ENCODE data around the gene RNF10. TPM values are rescaled to one million over a fixed set of nuclear protein-coding genes. Genes with fewer than 3 reads are reported as not detected.

Gene RNF10
- total RNA-seq, 1 donor from 2014 or later = 251 TPM

DNA sequence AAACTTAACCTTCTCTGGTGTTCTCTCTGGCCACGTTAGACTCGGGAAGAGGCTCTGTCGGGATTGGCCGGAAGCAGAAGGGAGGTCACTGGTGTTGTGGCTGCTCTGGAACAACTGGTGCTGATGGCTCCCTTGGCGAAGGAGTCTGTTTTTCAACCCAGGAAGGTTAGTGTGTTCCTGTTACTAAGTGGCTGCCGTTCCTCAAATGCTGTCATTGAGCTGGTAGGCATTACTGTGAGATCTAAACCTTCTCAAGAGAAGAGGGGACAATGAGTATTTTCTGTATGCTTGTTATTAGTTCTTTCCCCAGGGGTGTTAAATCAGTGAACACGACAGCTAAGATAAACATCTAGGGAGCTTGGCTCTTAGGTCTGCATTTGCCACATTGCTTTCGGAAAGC, 28.8 kb downstream of the RNF10 start:
- intact Hi-C loops (cut with micrococcal nuclease) = no loop called here

GRCh38 chr12:120563495-120563894, 29.3 kb downstream of the RNF10 start:
- DNase-seq (no peak), ATAC-seq (peak; percentile 14)
- intact Hi-C loops (cut with micrococcal nuclease) = no loop called here

More for the DNA sequence above, 28.8 kb downstream of the RNF10 start:
- ATAC-seq (peak; percentile 91), DNase-seq (peak; percentile 47)

DNA sequence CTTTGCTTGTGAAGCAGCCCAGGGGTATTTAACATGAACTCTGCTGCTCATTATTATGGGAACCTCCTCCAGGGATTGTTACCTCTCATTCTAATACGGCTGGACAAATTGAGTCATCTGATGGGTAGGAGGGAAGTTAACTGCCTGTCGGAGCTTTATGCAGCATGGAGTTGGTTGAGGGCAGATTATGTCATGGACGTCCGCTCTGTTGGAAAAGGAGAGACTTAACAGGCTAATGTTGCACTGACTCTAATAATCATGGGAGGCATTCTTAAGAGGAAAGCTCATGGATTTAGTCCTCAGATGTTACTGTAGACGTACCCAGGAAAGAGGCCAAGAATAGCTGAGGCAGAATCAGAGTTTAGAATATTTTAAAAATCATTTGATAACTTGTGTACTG, 37.1 kb downstream of the RNF10 start:
- DNase-seq (no peak), ATAC-seq (no peak)
- intact Hi-C loops (cut with micrococcal nuclease) = no loop called here

GRCh38 chr12:120573560-120573959, 39.4 kb downstream of the RNF10 start:
- ATAC-seq = peak; percentile 48
- no peak for DNase-seq
- intact Hi-C loops (cut with micrococcal nuclease) = no loop called here

DNA sequence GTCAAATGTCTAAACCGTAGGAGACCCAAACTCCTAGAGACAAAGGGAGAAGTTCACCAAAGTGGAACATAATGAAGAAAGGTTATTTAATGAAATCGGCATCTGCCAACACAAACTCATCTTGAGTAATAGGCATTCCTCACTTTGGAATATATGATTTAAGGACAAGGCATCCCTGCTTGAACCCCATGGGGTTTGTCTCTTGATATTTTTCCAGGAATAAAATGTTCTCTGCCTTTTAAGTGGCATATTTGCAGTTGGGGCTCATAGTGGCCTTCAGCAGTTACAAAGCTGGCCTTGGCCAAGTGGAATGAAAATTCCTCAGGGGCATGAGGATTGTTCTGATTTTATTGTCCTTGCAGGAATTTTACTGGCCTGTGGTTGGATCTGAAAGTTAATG, 40.0 kb downstream of the RNF10 start:
- intact Hi-C loops (cut with micrococcal nuclease) = no loop called here
- no peak for ATAC-seq
- no peak for DNase-seq

- DNase-seq = no peak
- no peak for ATAC-seq
- intact Hi-C loops (cut with micrococcal nuclease) = no loop called here
Observed at GRCh38 chr12:120579179-120579578, 45.0 kb downstream of the RNF10 start.

DNA sequence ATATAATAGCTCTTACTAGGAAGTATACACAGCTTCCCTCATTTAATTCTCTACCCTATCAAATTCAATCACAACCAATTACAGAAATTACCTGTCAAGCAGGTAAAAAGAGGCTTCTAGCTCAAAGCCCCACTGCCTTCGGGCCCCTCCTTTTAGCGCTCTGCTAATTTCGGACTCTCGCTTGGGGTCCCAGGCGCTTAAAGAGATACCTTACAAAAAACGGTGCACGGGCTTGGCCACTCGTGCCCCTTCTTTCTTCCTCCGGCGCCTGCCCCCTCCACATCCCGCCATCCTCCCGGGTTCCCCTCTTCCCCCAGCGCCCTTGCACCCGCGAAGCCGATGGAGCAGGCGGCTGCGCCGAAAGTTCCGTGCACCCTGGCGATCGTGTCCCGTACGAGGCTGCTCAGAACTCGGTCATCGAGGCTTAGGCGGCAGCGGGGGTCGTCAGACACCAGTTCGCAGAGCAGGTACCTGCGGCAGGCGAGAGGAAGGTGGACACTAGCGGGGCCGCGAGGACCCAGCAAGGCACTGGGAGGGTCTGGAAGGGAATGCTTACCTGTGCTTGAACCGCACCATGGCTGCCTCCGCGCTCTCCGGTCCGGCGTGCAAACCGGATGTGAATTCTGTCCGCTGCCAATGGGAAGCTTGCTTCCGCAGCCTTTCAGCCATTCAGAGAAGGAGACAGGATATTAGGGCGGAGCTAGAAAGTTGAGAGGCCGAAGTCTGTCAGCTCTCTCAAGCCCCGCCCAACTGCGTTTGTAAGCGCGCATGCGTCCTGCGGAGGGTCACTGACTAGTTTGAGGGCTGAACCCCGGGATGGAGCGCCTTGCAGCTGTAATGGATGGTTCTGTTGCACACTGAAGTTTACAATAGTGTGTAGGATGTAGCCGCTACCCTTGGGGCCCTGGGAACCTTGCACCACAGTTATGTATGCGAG, 46.9 kb downstream of the RNF10 start, which contains the start of gene POP5:
Gene POP5, minus strand, starts transcription at position 616 of the 937 bp plus-strand sequence. Its CDS starts 40 bp downstream, at position 576.
- intact Hi-C loops (cut with micrococcal nuclease) = loop anchor here (5.0 kb wide), 1 partner anchor 71 kb away; no protein-coding TSS in a partner anchor
- peak; percentile 97 for DNase-seq
- peak; percentile 91 for ATAC-seq

DNA sequence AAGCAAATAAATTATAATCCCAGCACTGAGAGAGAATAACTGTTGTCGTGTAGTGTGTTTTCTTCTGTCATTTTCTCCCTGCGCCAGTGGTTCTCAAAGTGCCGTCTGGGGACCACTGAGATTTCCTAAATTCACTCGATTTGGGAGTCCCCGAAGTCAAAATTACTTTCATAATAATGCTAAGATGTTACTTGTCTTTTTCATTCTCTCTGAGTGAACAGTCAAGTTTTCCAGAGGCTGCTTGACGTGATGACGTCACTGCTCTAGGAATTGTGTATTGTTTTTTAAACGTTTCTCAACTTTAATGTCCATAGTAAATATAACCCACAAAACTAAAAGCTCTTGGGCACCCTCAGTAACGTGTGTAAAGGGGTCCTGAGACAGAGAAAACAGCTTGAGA, 47.8 kb downstream of the RNF10 start:
- ATAC-seq = no peak
- DNase-seq = no peak
- intact Hi-C loops (cut with micrococcal nuclease) = loop anchor here (5.0 kb wide), 1 partner anchor 70 kb away; no protein-coding TSS in a partner anchor

DNA sequence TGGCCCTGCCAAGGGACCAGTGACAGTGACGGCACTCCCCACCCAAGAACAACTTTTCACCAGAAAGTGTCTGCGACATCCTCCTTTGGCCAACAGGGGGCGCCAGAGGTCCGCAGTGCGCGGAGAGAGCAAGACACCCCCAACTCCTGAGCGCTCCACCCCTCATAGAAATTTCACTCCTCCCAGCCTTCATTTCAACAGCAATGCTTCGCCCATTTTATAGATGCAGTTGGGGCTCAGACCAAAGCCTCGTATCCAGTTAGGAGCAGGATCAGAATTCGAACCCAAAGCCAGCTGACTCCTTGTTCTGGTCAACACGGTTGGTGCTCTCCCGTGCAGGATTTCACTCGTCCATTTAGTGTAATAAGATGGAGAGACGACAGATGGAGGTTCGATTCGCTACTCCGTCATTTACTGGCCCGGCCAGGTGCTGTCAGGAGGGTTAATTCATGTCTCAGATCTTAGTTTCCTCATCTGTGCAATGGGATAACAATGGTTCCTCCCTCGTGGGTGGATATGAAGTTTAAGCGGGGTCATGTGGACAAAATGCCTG, 49.4 kb downstream of the RNF10 start:
- ATAC-seq = peak; percentile 46
- intact Hi-C loops (cut with micrococcal nuclease) = loop anchor here (5.0 kb wide), 1 partner anchor 69 kb away; no protein-coding TSS in a partner anchor
- DNase-seq = peak; percentile 85

GRCh38 chr12:120584343-120585149, 50.4 kb downstream of the RNF10 start:
- ATAC-seq (peak; percentile 46), DNase-seq (peak; percentile 73)
- intact Hi-C loops (cut with micrococcal nuclease) = loop anchor here (5.0 kb wide), 1 partner anchor 68 kb away; no protein-coding TSS in a partner anchor

DNA sequence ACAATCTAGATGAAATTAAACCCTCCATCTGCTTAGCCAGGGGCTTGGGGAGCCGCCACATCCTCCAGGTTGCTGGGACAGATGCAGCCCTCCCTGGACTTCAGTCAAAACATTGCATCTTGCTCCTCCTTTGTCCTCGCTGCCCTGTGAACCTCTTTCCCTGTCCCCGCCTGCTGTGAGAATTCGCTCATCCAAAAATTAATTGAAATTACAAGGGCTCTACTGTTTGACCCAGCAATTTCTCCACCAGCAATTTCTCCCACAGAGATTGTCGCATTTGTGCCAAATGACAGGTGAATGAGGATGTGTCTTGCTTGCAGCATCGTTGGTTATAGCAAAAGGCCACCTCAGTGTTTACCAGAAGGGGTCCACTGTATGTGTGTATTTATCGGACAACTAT, 52.0 kb downstream of the RNF10 start:
- intact Hi-C loops (cut with micrococcal nuclease) = no loop called here
- DNase-seq (no peak), ATAC-seq (no peak)

DNA sequence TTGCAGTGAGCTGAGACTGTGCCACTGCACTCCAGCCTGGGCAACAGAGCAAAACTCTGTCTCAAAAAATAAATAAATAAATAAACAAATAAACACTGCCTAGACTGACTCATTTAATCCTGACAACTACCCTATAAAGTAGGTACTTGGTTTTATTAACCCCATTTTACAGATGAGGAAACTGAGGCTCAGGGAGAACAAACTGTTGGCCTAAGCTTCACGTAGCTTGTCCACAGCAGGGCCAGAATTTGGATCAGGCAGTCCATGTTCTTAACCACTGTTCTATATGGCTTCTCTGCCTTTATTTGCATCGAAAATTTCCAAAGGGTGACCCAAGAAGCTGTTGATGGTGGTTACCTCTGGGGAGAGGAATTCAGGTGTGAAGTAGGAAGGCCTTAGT, 52.7 kb downstream of the RNF10 start:
- DNase-seq = no peak
- no peak for ATAC-seq
- intact Hi-C loops (cut with micrococcal nuclease) = no loop called here

DNA sequence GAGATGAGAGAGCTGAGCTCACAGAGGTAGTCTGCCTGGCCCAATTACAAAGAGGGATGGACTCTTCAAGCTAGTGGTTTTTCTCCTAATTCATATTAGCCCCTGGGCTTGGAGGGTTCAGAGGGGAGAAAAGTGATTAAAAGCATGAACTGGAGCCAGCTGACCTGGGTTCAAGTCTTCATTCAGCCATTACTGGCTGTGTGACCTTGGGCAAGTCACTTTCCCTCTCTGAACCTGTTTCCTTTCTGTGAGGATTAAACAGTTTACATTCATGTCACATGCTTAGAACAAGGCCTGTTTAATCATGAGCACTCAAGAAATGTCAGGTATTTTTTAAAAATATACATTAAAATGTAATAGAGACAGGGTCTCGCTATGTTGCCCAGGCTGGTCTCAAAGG, 54.2 kb downstream of the RNF10 start:
- intact Hi-C loops (cut with micrococcal nuclease) = no loop called here
- DNase-seq (no peak), ATAC-seq (no peak)

DNA sequence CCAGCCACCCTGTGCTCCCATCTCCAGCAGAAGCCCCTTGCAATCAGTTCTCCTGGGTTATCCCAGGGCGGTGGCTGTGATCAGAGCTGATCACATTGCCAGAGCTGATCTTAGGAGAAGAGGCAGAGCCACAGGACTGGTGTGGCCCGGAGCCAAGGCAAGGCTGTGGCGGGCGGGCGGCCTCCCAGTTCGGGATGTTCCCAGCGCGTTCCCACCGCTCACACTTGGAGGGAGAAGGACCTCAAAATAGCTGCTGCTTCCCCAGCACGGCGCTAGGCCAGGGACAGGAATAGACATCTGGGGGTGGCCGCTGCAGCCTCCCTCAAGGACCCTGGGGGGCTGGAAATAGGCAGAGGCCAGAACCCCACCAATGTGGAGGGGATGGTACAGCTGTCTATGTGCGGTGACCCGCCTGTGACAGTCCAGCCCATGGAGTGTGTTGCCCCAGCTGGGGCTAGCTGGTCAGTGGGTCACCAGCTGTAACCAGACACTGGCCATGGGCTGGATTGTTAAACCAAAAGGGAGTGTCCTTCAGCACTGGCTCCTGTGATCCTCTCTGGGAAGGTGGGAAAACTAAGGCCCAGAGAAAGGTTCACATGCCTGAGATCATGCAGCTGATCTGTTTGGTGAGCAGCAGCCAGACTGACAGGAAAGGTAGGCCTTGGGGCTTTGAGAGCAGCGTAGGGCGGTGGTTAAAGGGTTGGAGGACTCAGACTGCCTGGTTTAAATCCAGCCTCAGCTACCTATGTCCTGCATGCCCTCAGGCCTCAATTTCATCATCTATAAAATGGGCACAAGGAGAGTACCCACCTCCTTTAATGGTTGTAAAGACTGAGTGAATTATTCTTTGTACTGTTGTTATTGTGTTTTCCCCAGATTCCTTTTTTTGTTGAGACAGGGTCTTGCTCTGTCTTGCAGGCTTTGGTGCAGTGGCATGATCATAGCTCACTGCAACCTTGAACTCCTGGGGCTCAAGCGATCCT, 55.1 kb downstream of the RNF10 start:
- peak; percentile 92 for ATAC-seq
- intact Hi-C loops (cut with micrococcal nuclease) = no loop called here
- peak; percentile 92 for DNase-seq

DNA sequence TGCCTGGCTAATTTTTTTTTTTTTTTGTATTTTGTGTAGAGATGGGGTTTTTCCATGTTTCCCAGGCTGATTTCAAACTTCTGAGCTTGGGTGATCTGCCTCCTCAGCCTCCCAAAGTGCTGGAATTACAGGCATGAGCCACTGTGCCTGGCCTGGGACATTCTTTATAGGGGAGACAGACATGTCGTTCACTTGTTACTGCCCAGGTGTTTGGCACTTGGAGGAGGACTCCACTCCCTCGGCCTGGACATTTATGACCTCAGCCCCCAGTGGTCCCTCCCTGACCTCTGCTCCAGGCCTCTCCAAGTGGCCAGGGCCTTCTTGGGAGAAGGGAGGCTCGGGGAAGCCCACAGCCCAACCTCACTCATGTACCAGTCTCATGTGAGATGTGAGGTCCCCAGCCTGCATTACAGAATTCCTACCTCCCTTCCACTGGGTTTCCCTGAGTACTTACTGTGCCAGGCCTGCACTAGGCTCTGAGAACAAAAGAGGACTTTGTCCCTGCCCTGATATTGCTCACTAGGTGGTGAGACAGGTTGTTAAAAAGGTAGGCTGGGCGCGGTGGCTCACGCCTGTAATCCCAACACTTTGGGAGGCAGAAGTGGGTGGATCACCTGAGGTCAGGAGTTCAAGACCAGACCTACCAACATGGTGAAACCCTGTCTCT, 56.7 kb downstream of the RNF10 start:
- no peak for ATAC-seq
- intact Hi-C loops (cut with micrococcal nuclease) = no loop called here

DNA sequence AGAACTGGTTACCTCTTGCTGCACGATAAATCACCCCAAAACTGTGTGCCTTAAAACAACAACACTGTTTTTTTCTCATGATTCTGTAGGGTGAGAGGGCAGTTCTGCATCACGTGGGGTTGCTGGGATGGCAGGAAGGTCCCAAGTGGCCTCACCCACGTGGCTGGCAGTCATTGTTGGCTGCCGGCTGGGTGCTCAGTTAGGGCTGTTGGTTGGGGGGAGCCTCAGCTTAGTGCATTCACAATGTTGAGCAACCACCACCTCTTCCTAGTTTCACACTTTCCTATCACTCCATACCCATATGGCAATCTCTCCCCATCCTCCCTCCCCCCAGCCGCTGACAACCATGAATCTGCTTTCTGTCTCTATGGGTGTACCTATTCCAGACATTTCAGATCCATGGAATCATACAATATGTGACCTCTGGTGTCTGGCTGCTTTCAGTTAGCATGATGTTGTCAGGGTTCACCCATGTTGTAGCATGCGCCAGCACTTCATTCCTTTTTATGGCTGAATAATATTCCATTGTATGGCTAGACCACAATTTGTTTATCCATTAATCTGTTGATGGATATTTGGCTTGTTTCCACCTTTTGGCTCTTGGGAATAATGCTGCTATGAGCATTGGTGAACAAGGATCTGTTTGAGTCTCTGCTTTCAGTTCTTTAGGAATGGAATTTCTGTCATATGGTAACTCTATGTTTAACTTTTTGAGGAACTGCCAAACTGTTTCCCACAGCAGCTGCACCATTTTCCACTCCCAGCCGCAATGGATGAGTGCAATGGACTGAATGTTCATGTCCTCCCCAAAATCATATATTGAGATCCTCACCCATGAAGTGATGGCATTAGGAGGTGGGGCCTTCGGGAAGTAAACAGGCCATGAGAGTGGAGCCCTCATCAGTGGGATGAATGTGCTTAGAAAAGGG, 58.2 kb downstream of the RNF10 start:
- DNase-seq (no peak), ATAC-seq (no peak)
- intact Hi-C loops (cut with micrococcal nuclease) = no loop called here

More for the DNA sequence above, 56.7 kb downstream of the RNF10 start:
- DNase-seq = no peak

DNA sequence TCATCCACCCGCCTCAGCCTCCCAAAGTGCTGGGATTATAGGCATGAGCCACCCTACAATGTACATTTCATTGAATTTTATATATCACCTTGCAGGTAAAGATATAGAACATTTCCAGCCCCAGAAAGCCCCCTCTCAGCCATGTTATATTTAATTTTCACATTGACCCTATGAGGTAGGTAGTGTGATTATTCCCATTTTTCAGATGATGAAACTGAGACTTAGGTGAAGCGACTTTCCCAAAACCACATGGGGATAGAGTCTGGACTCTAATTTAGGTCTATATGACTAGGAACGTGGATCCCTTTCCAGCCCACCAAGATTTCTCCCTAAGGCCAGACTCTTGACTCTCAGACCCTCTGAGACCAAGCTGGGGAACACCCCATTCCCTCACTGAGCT, 62.7 kb downstream of the RNF10 start:
- intact Hi-C loops (cut with micrococcal nuclease) = no loop called here
- no peak for ATAC-seq
- no peak for DNase-seq
